Gastroesophageal sphincter (tissue), 3 donors: Measurements from ENCODE around the gene MYCL.

Experiments used
- CTCF ChIP-seq, 4 experiments: fragments of 200-600 bp in 2 of 4; fragments of 450-650 bp in 2 of 4; sonication (generic) in 1 of 4; IDR thresholded peaks; one replicate each; pipeline ENCODE4 v1.5.1; 2017 to 2019; ENCODE audit warnings: antibody characterized with exemption in 4 of 4, mild to moderate bottlenecking in 2 of 4, moderate library complexity in 2 of 4
- EP300 ChIP-seq: sonication (generic); formaldehyde crosslinking; IDR thresholded peaks from one replicate; pipeline ENCODE4 v1.6.1; 2017; ENCODE audit warnings: antibody characterized with exemption, mild to moderate bottlenecking
- POLR2A ChIP-seq, 2 donors: fragments of 450-650 bp; IDR thresholded peaks; one replicate each; pipeline ENCODE4 v1.6.1; 2017; ENCODE audit warnings: antibody characterized with exemption in 2 of 2, mild to moderate bottlenecking in 2 of 2, moderate library complexity in 1 of 2

GRCh38 chr1:39936724-39937491, 35.2 kb upstream of the MYCL start:
- TF ChIP-seq CTCF (IDR thresholded peaks at IDR 0.05) (no peak), EP300 (no peak), POLR2A (IDR thresholded peaks at IDR 0.05) (no peak)
